Transverse colon (tissue), 4 donors: ENCODE results near the gene DHX57. TPM values are rescaled to one million over a fixed set of nuclear protein-coding genes. Genes with fewer than 3 reads are reported as not detected.

Source experiments
- DNase-seq: peaks from one replicate; pipeline ENCODE4 v3.0.0-alpha.2; 2019
- H3K27ac ChIP-seq, 4 donors: fragments of 200-600 bp; sonication (generic); 2 replicates each; pipeline ENCODE4 v1.5.1; 2016 to 2018; ENCODE audit warnings: inconsistent platforms in 4 of 4
- H3K27me3 ChIP-seq: fragments of 200-600 bp; sonication (generic); 2 replicates; pipeline ENCODE4 v1.5.1; 2017; ENCODE audit warnings: inconsistent platforms
- H3K36me3 ChIP-seq, 4 donors: fragments of 200-600 bp; sonication (generic); 2 replicates each; pipeline ENCODE4 v1.5.1; 2017 to 2019; ENCODE audit warnings: inconsistent platforms in 4 of 4
- H3K4me1 ChIP-seq, 4 donors: fragments of 200-600 bp; sonication (generic); 2 replicates each; pipeline ENCODE4 v1.5.1; 2017 to 2020; ENCODE audit warnings: inconsistent platforms in 4 of 4
- H3K4me3 ChIP-seq, 4 donors: fragments of 200-600 bp; sonication (generic); 1 replicate in 1 of 4; 2 replicates in 3 of 4; pipeline versions ENCODE4 v1.5.1 to v1.6.1; 2017 to 2019; ENCODE audit warnings: inconsistent platforms in 4 of 4
- H3K9me3 ChIP-seq, 2 donors: fragments of 200-600 bp; sonication (generic); 2 replicates each; pipeline ENCODE4 v1.5.1; 2017 to 2019; ENCODE audit warnings: inconsistent platforms in 2 of 2
- EP300 ChIP-seq: sonication (generic); formaldehyde crosslinking; IDR thresholded peaks from one replicate; pipeline ENCODE4 v1.6.1; 2017; ENCODE audit warnings: antibody characterized with exemption, low read depth
- POLR2A ChIP-seq: fragments of 450-650 bp; IDR thresholded peaks from one replicate; pipeline ENCODE4 v1.6.1; 2016; ENCODE audit warnings: antibody characterized with exemption, mild to moderate bottlenecking, moderate library complexity
- POLR2AphosphoS5 ChIP-seq, 3 donors: sonication (generic); formaldehyde crosslinking; IDR thresholded peaks; one replicate each; pipeline ENCODE4 v1.6.1; 2016; ENCODE audit warnings: antibody characterized with exemption in 3 of 3
- WGBS, 2 donors: methylation state at CpG; one replicate each; pipeline ENCODE4 v1.1.5; 2018; ENCODE audit warnings: low coverage in 1 of 2; 5-methylcytosine and 5-hydroxymethylcytosine counted together
- in situ Hi-C, 4 donors: fragments of 200-750 bp; cut with MboI; loops; one replicate each; pipeline versions ENCODE4 v1.15.0 to v1.15.1; 2017; ENCODE audit warnings: low sequenced_read_pairs in 3 of 4, low pct_ligation_motif_present in 1 of 4, low pct_unique_long_range_greater_than_20kb in 1 of 4
- intact Hi-C: fragments of 100-400 bp; cut with DNase I; formaldehyde crosslinking; loops from one replicate; pipeline ENCODE4 v1.15.1; 2023; ENCODE audit warnings: low total_unique reads
- total RNA-seq, 4 donors: library from RNA; depleted of rRNA; stranded (reverse); fragments of >200 nt; gene quantifications; one replicate each; pipeline ENCODE4 v1.1.0, GENCODE V29; 2016
- TF ChIP-seq, protein P1 (sequence below), 5 experiments: fragments of 200-600 bp in 3 of 5; fragments of 450-650 bp in 2 of 5; sonication (generic) in 3 of 5; IDR thresholded peaks; 1 replicate in 2 of 5; 2 replicates in 3 of 5; pipeline ENCODE4 v1.5.1; 2016 to 2017; ENCODE audit warnings: antibody characterized with exemption in 5 of 5, inconsistent platforms in 3 of 5, mild to moderate bottlenecking in 2 of 5, moderate library complexity in 1 of 5

The DHX57 gene
- total RNA-seq, 4 donors from 2014 or later = 1.5 to 29.7 (median 10.6) TPM

DNA sequence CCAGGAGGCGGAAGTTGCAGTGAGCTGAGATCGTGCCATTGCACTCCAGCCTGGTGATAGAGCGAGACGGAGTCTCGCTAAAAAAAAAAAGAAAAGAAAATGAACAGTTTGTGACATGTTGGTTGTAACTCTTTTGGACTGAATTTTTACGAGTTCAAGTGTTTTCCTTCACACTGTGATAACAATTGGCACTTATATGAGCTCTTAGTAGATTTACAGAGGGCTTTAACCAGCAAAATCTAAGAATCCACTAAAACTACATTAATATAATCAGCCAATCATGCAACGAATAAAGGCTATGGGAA, 99.9 kb downstream of the DHX57 start:
- Histone ChIP-seq H3K4me1 (peaks cover 0 to 14% (median 7%) of the 10 kb centered on the region in 4 donors), H3K4me3 (no peak overlapping the region), H3K27ac (no peak overlapping the region), H3K9me3 (no peaks in the 10 kb centered on the region), H3K36me3 (no peaks in the 10 kb centered on the region), H3K27me3 (no peaks in the 10 kb centered on the region)
- intact Hi-C loops = no loop called here
- TF ChIP-seq EP300 (no peak), POLR2AphosphoS5 (IDR thresholded peaks at IDR 0.05) (no peak), POLR2A (no peak)
- TF ChIP-seq, protein P1, sequence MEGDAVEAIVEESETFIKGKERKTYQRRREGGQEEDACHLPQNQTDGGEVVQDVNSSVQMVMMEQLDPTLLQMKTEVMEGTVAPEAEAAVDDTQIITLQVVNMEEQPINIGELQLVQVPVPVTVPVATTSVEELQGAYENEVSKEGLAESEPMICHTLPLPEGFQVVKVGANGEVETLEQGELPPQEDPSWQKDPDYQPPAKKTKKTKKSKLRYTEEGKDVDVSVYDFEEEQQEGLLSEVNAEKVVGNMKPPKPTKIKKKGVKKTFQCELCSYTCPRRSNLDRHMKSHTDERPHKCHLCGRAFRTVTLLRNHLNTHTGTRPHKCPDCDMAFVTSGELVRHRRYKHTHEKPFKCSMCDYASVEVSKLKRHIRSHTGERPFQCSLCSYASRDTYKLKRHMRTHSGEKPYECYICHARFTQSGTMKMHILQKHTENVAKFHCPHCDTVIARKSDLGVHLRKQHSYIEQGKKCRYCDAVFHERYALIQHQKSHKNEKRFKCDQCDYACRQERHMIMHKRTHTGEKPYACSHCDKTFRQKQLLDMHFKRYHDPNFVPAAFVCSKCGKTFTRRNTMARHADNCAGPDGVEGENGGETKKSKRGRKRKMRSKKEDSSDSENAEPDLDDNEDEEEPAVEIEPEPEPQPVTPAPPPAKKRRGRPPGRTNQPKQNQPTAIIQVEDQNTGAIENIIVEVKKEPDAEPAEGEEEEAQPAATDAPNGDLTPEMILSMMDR (IDR thresholded peaks at IDR 0.05) = no peak
- whole genome bisulfite sequencing, 2 donors = 58 to 72% methylated on average over 7 of the region's 7 CpGs
- DNase-seq = no peak
- in situ Hi-C loops = no loop called here

DNA sequence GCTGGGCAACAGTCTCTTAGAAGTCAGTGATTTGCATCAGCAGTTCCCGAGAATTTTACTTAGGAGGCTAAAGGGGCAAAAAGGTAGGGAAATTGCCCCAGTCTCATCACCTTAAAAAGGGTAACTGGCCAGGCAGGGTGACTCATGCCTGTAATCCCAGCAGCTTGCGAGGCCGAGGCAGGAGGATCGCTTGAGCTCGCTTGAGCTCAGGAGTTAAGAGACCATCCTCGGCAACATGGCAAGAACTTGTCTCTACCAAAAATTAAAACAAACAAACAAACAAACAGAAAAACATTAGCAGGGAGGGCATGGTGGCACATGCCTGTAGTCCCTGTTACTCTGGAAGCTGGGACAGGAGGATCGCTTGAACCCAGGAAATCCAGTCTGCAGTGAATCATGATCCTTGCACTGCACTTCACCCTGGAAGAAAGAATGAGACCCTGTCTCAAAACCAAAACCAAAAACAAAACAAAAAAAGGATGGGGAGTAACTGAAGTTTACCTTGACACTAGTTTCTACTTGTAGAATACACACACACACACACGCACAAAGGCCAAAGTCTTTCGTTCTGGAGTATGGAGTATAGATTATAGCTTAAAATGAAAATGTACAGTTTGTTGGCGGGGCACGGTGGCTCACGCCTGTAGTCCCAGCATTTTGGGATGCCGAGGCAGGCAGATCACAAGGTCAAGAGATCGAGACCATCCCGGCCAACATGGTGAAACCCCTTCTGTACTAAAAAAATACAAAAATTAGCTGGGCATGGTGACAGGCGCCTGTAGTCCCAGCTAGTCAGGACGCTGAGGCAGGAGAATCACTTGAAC, 100.4 kb downstream of the DHX57 start:
- WGBS, 2 donors = 83 to 87% methylated on average over 8 to 17 of the region's 17 CpGs
- Histone ChIP-seq H3K27ac (no peak overlapping the region), H3K27me3 (no peaks in the 10 kb centered on the region), H3K4me3 (no peak overlapping the region), H3K4me1 (peaks cover 0 to 14% (median 7%) of the 10 kb centered on the region in 4 donors), H3K9me3 (no peaks in the 10 kb centered on the region), H3K36me3 (no peaks in the 10 kb centered on the region)
- in situ Hi-C loops = no loop called here
- TF ChIP-seq, protein P1 (IDR thresholded peaks at IDR 0.05) = no peak
- TF ChIP-seq EP300 (no peak), POLR2AphosphoS5 (IDR thresholded peaks at IDR 0.05) (no peak), POLR2A (no peak)
- intact Hi-C loops = no loop called here
- DNase-seq = no peak

DNA sequence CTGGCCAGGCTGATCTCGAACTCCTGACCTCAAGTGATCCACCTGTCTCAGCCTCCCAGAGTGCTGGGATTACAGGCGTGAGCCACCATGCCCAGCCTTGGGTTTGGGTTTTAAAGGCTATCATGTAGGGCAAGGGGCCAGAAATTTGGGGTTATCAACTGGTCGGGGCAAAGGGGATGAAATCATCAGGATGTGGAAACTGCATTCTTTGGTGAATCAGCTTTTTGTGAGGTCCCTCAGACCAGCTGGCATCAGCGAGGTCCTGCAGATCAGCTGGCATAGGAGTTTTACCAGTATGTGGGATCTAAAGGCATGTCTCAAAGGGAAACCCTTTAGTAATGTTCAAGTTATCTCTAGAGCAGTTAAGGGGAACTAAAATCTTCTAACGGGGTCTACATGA, 104.1 kb downstream of the DHX57 start:
- DNase-seq = no peak
- WGBS, 2 donors = 72% methylated on average over 5 of the region's 5 CpGs; no CpG with 5 or more reads in 1 of the 2 donors
- no peaks in the 10 kb centered on the region for H3K9me3 ChIP-seq
- no peaks in the 10 kb centered on the region for H3K4me1 ChIP-seq
- no peaks in the 10 kb centered on the region for H3K36me3 ChIP-seq
- H3K4me3 ChIP-seq = no peak overlapping the region
- no peaks in the 10 kb centered on the region for H3K27me3 ChIP-seq
- TF ChIP-seq POLR2AphosphoS5 (IDR thresholded peaks at IDR 0.05) (no peak), POLR2A (no peak), EP300 (no peak)
- TF ChIP-seq, protein P1 (IDR thresholded peaks at IDR 0.05) = no peak
- H3K27ac ChIP-seq = no peak overlapping the region
- in situ Hi-C loops (no loop called here), intact Hi-C loops (no loop called here)

DNA sequence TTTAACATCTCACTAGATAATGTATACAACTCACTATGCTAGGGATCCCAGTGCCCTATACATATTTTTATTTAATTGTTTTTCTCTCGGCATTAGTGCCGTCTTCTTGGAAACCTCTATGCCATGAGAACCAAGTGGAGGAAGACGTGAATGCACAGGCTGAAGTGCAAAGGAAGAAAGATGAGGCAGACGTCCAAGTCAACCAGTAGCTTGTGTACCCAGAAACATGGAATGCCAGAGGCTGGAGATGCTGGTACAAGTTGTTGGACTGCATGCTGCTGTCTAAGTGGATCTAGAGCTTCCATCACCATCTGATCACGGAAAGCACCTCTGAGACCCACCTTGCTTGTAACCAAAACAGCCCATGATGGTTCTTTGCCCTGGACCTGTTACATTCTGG, 110.2 kb downstream of the DHX57 start:
- DNase-seq = no peak
- TF ChIP-seq POLR2A (no peak), EP300 (no peak), POLR2AphosphoS5 (IDR thresholded peaks at IDR 0.05) (no peak)
- TF ChIP-seq, protein P1 (IDR thresholded peaks at IDR 0.05) = no peak
- Histone ChIP-seq H3K36me3 (no peaks in the 10 kb centered on the region), H3K4me3 (no peak overlapping the region), H3K4me1 (no peaks in the 10 kb centered on the region), H3K9me3 (no peaks in the 10 kb centered on the region), H3K27me3 (no peaks in the 10 kb centered on the region), H3K27ac (no peak overlapping the region)
- WGBS, 2 donors = 90 to 93% methylated on average over 4 to 5 of the region's 5 CpGs
- intact Hi-C loops (no loop called here), in situ Hi-C loops (no loop called here)
